Activated CD8-positive, alpha-beta T cell treated with anti-CD3 and anti-CD28 coated beads for 36 hours (primary cell): ENCODE results near the gene ADGRE2. TPM values are rescaled to one million over a fixed set of nuclear protein-coding genes. Genes with fewer than 3 reads are reported as not detected.

Experiments used
- ATAC-seq: fragments of 200-7000 bp; cut with Tn5 transposase; one replicate; pipeline ENCODE4 v1.10.0; 2021; ENCODE audit warnings: mild to moderate bottlenecking, moderate library complexity
- CTCF ChIA-PET: fragments of 350-600 bp; sonication (Branson Sonifier 250); formaldehyde crosslinking; loops from one replicate; lab custom pipeline; 2021; ENCODE audit warnings: antibody characterized with exemption; lab: Charles Lee
- POLR2A ChIA-PET: fragments of 350-600 bp; sonication (Branson Sonifier 250); formaldehyde crosslinking; loops from one replicate; lab custom pipeline; 2021; ENCODE audit warnings: antibody characterized with exemption; lab: Charles Lee
- DNase-seq: peaks from one replicate; pipeline ENCODE4 v3.0.0-alpha.2; 2020
- H3K27ac Mint-ChIP-seq: one replicate; pipeline ENCODE4 v1.8.0; 2021; ENCODE audit warnings: mild to moderate bottlenecking, mixed read lengths
- H3K27me3 Mint-ChIP-seq: one replicate; pipeline ENCODE4 v1.8.0; 2021; ENCODE audit warnings: mixed read lengths
- H3K36me3 Mint-ChIP-seq: one replicate; pipeline ENCODE4 v1.8.0; 2021; ENCODE audit warnings: low read depth, mixed read lengths
- H3K4me1 Mint-ChIP-seq: one replicate; pipeline ENCODE4 v1.8.0; 2021; ENCODE audit warnings: low read depth, mixed read lengths
- H3K4me3 Mint-ChIP-seq: one replicate; pipeline ENCODE4 v1.8.0; 2021; ENCODE audit warnings: mild to moderate bottlenecking, moderate library complexity, mixed read lengths
- H3K9me3 Mint-ChIP-seq: one replicate; pipeline ENCODE4 v1.8.0; 2021; ENCODE audit warnings: mixed read lengths
- intact Hi-C: fragments of 100-400 bp; cut with micrococcal nuclease; formaldehyde crosslinking; loops from one replicate; pipeline ENCODE4 v1.10.0; 2022
- total RNA-seq, 2 experiments: library from RNA; stranded (reverse); gene quantifications; one replicate each; pipeline ENCODE4 v1.2.3, GENCODE V29; 2021
- TF ChIP-seq, protein P1 (sequence below): fragments of 200-600 bp; IDR thresholded peaks from one replicate; pipeline ENCODE4 v1.8.0; 2022; ENCODE audit warnings: antibody characterized with exemption, mild to moderate bottlenecking

The ADGRE2 gene
- total RNA-seq, 2 experiments from 2014 or later: 0.43 to 0.83 TPM

DNA sequence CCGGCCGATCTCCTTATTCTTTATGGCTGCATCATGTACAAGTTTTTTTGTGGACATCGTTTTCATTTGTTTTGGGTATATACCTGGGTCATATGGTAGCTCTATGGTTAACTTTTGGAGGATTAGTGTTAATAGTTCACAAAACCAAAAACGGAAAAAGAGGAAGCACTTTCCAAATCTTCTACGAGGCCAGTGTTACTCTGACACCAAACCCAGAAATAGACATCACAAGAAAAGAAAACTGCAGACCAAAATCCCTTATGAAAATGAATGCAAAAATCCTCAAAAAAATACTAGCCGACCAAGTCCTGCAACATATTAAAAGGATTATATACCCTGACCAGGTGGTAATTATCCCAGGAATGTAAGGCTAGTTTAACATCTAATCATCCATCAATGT lies 29.8 kb downstream of the ADGRE2 start:
- no peak for DNase-seq
- POLR2A ChIA-PET: interaction anchor here (1.2 kb wide), 1 partner anchor 13 kb away, joined by 3 read pairs; no protein-coding TSS in a partner anchor
- intact Hi-C loops: no loop called here
- H3K9me3 Mint-ChIP-seq: no peaks in the 10 kb centered on the region
- H3K4me1 Mint-ChIP-seq: no peaks in the 10 kb centered on the region
- CTCF ChIA-PET: interaction anchor here (0.9 kb wide), 1 partner anchor 38 kb away, joined by 3 read pairs; no protein-coding TSS in a partner anchor
- H3K27ac Mint-ChIP-seq: no peak overlapping the region
- H3K27me3 Mint-ChIP-seq: no peaks in the 10 kb centered on the region
- H3K36me3 Mint-ChIP-seq: no peaks in the 10 kb centered on the region
- no peak overlapping the region for H3K4me3 Mint-ChIP-seq
- TF ChIP-seq, protein P1, sequence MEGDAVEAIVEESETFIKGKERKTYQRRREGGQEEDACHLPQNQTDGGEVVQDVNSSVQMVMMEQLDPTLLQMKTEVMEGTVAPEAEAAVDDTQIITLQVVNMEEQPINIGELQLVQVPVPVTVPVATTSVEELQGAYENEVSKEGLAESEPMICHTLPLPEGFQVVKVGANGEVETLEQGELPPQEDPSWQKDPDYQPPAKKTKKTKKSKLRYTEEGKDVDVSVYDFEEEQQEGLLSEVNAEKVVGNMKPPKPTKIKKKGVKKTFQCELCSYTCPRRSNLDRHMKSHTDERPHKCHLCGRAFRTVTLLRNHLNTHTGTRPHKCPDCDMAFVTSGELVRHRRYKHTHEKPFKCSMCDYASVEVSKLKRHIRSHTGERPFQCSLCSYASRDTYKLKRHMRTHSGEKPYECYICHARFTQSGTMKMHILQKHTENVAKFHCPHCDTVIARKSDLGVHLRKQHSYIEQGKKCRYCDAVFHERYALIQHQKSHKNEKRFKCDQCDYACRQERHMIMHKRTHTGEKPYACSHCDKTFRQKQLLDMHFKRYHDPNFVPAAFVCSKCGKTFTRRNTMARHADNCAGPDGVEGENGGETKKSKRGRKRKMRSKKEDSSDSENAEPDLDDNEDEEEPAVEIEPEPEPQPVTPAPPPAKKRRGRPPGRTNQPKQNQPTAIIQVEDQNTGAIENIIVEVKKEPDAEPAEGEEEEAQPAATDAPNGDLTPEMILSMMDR: no peak
- no peak for ATAC-seq

DNA sequence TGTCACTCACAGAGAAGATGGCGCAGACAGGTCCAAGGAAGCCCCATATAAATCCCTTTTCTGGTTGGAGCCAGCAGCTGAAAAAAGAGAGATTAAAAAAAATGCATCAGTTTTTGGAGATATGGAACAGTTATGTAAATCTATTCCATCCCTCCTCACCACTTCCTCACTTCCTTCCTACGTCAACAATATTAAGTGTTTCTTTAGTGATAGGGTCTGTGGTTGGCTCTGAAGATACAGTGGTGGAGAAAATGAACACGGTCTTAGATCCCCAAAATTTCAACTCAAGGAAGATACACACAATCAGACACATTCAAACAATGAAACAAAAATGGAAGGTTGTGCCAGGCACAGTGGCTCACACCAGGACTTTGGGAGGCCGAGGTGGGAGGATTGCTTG lies 31.5 kb downstream of the ADGRE2 start:
- Mint-ChIP-seq H3K4me3 (no peak overlapping the region), H3K27me3 (no peaks in the 10 kb centered on the region), H3K4me1 (no peaks in the 10 kb centered on the region), H3K36me3 (no peaks in the 10 kb centered on the region), H3K27ac (no peak overlapping the region), H3K9me3 (no peaks in the 10 kb centered on the region)
- ATAC-seq (no peak), DNase-seq (no peak)
- CTCF ChIA-PET: interaction anchor here (0.6 kb wide), 1 partner anchor 48 kb away, joined by 3 read pairs; no protein-coding TSS in a partner anchor
- TF ChIP-seq, protein P1: no peak
- intact Hi-C loops: no loop called here
- POLR2A ChIA-PET: no interaction called here

DNA sequence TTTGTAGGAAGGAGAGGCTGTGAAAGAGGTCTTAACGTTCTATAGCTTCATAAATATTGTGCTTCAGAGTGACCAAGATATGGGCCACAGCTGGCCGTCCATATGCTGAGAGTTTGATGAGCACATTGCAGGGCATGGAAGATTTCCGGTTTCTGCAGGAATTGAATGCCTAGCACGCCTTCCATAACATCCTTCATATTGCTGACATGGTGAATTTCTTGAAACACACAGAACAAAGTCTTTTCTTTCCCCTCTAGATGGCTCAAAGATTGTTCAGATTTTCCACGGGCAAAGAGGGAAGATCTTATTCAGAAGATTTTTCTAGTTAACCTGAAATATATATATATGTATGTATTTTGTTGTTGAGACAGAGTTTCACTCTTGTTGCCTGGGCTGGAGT lies 42.4 kb downstream of the ADGRE2 start:
- Mint-ChIP-seq H3K27me3 (peaks cover 1% of the 10 kb centered on the region), H3K27ac (no peak overlapping the region), H3K4me3 (no peak overlapping the region), H3K36me3 (no peaks in the 10 kb centered on the region), H3K4me1 (no peaks in the 10 kb centered on the region), H3K9me3 (peaks cover 2% of the 10 kb centered on the region)
- CTCF ChIA-PET: no interaction called here
- intact Hi-C loops: no loop called here
- POLR2A ChIA-PET: no interaction called here
- ATAC-seq (no peak), DNase-seq (no peak)
- TF ChIP-seq, protein P1: no peak

DNA sequence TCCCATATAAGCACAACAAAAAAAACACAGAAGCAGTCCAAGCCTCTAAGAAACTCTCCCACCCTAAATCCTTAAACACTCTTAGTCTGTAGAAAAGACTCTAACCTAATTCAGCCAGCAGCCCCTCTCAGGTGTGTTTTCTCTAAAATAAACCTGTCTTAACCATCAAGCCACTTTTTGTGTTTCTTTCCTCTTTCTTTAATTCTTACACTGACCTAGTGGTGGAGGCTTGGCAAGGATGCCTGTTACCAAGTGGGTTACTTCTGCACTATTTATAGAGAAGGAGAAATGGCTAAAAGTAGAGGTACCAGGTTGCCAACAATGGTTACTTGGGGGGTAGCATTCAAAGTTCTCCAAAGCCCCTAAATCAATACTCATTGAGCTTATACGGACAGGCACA lies 44.8 kb downstream of the ADGRE2 start:
- Mint-ChIP-seq H3K4me3 (no peak overlapping the region), H3K27ac (no peak overlapping the region), H3K9me3 (peaks cover 12% of the 10 kb centered on the region), H3K36me3 (peaks cover 2% of the 10 kb centered on the region), H3K27me3 (no peaks in the 10 kb centered on the region), H3K4me1 (no peaks in the 10 kb centered on the region)
- intact Hi-C loops: no loop called here
- CTCF ChIA-PET: no interaction called here
- DNase-seq (no peak), ATAC-seq (no peak)
- TF ChIP-seq, protein P1: no peak
- POLR2A ChIA-PET: interaction anchor here (1.3 kb wide), 1 partner anchor 33 kb away, joined by 3 read pairs; no protein-coding TSS in a partner anchor

DNA sequence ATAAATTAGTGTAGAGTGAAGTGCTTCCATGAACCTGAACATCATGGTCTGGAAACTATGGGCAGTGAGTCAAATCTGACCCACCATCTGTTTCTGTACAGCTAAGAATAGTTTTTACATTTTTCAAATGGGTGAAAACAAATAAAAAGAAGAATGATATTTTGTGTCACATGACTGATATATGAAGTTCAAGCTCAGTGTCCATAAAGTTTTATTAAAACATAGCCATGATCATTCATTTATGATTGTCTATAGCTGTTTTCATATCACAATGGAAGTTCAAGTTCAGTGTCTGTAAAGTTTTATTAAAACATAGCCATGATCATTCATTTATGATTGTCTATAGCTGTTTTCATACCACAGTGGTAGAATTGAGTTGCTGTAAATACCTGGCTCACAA lies 45.9 kb downstream of the ADGRE2 start:
- H3K4me1 Mint-ChIP-seq: no peaks in the 10 kb centered on the region
- no peak overlapping the region for H3K27ac Mint-ChIP-seq
- peaks cover 18% of the 10 kb centered on the region for H3K9me3 Mint-ChIP-seq
- POLR2A ChIA-PET: no interaction called here
- CTCF ChIA-PET: interaction anchor here (0.8 to 1.1 kb wide), 2 partner anchors 54 to 160 kb away, joined by 3 to 5 read pairs; partner anchors contain the start of gene NDUFB7
- no peak overlapping the region for H3K4me3 Mint-ChIP-seq
- intact Hi-C loops: no loop called here
- no peaks in the 10 kb centered on the region for H3K27me3 Mint-ChIP-seq
- TF ChIP-seq, protein P1: no peak
- ATAC-seq (no peak), DNase-seq (no peak)
- peaks cover 2% of the 10 kb centered on the region for H3K36me3 Mint-ChIP-seq
